ENCODE results near the gene ANGEL1.

Gene ANGEL1

DNA sequence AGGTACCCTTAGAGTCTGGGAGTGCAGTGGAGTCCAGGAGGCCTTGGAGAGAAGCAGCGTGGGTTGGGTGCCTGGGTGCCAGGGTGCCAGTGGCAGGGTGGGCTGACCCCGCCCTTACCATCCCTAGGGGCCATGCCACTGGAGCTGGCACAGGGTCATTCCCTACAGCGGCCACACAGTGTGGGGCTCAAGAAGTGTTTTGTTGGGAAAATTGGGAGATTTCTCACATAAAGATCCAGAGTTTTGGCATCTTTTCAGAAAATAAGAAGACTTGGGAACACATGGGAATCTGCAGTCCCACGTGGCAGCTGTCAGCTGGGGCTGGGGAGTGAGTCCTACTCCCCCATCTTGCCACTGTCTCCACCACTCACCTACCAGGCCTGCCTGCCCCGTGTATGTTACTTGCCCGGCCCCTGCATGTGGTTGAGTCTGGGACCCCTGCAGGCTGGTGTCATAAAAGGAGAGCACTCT is 47.2 kb downstream of the ANGEL1 start:
- DNase-seq (ENCODE audit: low spot score) = no peak

DNA sequence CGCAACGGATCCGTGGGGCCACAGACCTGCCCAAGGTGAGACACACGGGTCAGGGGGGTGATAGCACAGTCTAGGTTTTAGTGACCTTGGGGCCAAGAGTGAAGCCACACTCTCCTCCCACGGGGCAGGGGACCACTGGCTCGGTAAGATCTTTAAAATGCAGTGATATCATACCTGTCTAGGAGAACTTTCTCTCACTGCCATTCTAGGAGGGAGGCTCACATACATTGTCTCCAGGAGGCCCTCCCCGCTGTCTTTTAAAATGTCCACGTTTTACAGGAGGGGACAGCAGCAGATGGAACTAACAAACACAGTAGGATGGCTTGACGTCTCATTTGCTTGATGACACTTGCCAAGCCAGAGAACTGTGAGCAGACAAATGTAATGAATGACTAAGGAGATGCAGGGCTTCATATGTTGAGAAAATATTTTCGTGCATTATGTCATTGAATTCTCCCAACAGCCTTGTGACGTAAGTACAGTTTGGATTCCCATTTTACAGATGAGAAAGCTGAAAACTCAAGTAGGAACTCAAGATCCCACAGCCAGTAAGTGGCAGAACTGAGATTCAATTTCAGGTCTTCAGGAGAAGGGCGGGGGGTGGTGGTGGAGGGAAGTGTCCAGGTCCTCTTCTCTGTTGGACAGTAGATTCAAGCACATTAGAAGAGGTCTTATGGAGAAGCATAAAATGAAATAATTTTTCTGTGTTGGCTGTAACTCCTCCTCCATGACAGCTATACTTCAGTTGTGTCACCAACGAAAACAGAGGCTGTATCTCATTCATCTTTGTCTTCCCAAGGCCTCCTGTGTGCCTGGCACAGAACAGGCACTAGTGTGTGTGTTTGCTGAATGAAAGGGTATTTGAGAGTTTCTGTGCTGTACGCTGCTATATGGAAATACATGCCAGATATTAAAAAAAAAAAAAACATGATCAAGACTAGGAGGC is 49.3 kb downstream of the ANGEL1 start:
- no peak for DNase-seq (ENCODE audit: low spot score)

DNA sequence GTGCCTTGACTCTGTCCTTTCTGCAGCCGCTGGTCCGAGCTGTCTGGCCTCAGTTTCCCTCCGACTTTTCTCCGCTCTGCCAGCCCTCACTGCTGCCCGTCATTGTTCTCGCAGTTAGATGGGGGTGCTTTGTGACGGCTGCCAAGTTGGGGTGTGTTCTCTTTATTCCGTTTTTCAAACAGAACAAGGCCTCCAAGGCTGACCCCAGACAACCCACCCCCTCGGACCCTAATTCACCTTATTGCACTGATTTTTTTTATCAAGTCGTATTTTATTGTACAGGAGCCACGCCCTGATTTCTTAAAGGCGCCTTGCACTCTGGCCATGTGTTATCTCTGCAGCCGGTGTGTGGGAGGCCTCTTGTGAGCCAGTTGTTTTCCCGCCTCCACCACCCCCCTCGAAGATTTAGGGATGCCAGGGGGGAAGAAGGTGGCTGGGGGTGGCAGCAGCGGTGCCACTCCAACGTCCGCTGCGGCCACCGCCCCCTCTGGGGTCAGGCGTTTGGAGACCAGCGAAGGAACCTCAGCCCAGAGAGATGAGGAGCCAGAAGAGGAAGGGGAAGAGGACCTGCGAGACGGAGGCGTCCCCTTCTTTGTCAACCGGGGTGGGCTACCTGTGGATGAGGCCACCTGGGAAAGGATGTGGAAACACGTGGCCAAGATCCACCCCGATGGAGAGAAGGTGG is 50.1 kb downstream of the ANGEL1 start:
- DNase-seq (ENCODE audit: low spot score) = no peak

DNA sequence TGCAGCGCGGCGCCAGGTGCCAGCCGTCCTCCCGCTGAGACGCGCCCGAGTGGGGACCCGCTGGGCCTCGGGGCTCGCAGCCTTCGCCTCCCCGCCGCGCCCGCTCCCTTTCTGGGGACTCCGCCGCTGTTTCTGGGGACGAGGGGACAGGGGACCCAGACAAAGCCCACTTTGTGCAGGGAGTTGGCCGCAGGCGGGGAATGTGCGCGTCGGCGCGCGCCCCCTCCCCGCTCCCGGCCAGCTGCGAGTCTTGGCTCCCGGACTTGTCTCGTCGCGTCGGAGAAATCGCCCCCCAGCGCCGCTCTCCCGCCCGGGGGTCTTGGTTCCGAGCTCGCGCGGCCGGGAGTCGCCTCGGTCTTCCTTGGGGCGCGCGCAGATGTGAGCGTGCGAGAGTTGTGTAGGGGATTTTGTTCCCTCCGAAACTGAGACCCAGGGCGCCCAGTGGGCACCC is 50.7 kb downstream of the ANGEL1 start:
- no peak for DNase-seq (ENCODE audit: low spot score)

DNA sequence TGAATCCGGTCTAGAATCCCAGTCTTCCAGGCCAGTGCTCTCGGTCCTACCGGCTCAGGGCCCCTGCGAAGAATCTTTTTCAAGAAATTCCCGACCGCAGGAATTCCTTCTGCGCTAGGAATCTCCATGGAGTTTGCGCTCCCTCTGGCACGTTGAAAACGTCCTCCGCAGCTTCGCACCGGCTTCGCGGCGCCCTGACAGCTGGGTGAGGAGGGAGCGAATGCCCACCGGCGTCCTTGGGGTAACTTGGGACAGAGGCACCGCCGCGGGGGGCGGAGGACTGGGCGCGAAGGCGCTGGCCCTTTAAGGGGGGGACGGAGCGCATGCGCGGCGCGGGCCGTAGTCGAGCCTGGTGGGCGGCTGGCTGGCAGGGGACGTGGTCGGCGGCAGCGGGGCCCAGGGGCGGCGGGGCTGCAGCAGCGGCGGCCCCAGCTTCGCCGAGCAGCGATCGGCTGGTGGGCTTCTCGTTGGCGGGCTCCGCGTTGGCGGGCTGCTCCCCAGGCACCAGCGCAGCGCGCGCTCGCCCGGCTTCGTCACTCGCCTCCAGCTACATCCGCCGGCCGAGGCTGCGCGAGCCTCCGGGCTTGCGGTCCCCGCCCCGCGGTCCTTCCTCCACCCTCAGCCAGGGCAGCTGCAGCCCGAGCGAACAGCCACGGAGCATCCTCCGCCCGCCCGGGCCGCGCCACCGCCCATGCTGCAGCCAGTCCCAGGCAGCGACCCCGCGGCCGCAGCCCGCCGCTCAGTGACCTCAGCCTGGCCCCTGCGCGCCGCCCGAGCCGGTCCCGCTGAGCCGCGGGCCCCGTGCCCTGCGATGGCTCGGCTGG is 51.3 kb downstream of the ANGEL1 start, which contains the start of gene VASH1:
VASH1 (plus strand) TSS at position 333 of the 824 bp plus-strand sequence. CDS start 1,354 bp downstream, outside the sequence.
- no peak for DNase-seq (ENCODE audit: low spot score)

DNA sequence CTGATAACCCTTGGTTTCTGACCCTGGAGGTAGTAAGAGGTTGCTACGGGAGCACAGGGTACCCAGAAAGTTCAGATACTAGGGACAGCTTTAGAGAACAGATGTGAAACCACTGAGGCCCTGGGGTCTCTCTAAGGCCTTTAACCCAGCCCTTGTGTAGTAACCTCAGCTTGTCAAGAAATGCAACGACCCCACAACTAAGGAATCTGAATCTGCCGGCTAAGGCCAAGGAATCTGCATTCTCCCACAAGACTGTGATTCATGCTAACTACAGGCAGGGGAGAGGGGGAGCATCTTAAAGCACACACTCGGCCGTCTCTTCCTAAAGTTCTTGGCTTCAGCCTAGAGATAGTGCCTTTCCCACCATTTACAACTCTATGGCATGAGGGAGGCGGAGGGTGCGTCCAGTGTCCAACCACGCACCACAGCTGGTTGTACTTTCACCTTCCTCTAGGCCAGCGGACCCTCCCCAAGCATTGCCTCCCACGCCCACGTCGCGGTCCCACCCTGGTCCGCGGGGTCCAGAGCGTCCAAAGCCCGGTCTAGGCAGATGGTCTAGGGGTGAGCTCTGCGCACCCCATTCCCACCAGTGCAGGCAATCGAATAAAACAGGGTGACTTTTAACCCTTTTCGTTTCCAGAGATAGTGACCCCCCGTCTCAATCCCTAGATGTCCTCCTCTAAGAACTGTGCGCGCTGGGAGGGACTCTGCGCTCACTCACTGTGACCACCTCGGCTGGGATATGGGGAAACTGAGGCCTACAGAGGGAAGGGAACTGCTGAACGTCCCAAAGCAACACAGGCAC is 52.1 kb downstream of the ANGEL1 start:
- no peak for DNase-seq (ENCODE audit: low spot score)

DNA sequence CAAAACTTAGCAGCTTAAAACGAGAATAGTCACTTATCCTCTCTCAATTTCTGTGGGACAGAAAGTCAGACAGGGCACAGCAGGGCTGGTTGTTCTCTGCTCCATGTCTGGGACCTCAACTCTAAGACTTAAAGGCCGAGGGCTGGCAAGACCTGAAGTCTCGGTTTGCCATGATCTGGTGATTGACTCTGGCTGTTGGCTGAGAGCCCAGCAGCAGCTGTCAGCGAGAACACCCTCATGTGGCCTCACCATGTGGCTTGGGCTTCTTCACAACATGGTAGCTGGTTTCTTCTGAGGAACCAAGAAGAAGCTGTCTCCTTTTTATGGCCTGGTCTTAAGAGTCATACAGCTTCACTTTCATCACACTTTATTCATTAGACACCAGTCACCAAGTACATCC is 53.1 kb downstream of the ANGEL1 start:
- no peak for DNase-seq (ENCODE audit: low spot score)

DNA sequence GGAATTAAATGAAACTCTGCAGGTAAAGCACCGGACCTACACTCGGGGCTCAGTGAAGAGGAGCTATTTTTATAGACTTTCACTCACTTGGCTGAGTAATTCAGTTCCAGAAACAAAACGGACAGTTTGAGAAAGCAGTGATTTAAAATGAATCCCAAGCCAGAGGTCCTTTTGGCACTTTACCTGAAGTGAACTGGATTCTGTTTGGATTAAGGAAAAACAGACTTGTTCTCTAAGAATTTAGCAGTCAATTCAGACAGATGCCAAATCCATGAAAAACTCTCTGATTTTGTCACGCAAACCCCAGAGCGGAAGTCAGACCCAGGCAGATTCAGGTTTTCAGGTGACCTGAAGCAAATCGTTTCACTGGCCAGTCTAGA is 56.3 kb downstream of the ANGEL1 start:
- DNase-seq (ENCODE audit: low spot score) = no peak

DNA sequence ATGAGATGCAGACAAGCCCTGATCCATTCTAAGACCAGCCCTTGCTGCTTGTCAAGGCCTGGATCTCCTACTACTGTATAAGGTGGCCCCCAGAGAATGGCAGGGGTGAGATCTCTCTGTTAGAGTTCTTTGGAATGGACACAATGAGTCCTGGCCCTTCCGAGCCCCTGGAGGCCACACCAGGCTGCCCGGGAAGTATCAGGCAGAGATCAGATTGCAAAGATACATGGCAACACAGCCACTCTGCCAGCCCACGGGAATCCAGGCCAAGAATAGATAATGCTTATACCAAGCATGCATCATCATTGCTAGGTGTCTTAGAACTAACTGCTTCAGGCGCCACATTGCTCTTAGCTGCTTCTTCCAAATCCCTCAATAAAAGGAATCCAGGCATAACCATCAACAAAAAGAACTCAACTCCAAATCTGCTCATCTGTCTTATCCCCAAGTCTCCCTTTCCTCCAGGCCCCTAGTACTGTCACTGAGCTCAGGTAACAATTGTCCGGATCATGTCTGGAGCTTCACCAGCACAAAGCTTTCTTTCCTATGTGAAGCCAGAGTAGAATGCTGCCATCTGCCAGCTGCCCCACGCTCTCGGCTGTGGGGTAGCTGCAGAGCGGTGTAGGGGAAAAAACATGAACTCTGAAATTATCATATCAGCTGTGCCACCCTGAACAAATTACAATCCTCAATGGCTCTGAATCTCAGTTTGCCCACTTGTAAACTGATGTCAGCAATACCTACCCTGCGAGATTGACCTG is 56.9 kb downstream of the ANGEL1 start:
- no peak for DNase-seq (ENCODE audit: low spot score)

DNA sequence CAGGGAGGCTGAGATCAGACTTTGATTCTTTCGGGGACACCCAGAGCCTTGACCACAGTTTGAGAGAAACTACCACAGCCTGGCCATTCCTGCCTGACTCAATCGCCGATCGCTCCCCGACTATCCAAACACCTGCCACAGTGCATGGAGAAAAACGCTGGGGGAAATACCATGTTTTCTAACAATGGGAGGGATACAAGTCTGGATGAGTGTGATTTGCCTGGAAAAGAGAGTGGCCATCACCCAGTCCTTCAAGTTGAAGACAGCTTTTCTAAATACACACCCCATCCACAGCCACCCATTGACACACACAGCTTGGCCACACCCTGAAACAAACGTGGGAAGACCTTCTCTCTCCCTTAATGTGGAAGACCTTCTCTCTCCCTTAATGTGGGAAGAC is 58.1 kb downstream of the ANGEL1 start:
- no peak for DNase-seq (ENCODE audit: low spot score)

DNA sequence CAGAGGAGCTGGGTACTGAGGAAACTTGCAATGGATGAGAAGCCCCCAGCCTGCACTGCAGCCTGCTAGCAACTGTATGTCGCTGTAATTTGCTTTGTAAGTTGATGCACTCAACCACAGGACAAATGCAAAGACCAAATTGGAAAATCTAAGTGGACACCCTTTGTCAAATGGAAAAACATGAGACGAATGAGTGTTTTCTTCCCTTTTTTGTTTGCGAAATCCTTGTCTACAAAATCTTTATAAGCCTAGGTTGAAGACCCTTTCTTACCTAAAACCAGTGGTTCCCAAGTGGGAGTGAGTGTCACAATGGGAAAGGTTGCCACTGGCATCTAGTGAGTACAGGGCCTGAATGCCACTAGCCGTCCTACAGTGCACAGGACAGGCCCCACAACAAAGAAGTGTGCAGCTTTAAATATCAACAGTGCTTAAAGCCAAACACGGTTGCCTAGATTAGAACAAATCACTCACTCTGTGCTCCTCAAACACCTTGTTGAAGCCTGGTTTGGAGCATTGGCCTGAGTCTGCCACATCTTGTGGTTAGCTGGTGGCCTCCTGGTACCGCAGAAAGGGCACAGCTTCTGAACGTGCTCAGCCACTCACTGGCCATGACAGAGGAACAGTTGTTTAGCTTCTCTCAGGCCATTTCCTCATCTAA is 59.0 kb downstream of the ANGEL1 start:
- DNase-seq (ENCODE audit: low spot score) = no peak

DNA sequence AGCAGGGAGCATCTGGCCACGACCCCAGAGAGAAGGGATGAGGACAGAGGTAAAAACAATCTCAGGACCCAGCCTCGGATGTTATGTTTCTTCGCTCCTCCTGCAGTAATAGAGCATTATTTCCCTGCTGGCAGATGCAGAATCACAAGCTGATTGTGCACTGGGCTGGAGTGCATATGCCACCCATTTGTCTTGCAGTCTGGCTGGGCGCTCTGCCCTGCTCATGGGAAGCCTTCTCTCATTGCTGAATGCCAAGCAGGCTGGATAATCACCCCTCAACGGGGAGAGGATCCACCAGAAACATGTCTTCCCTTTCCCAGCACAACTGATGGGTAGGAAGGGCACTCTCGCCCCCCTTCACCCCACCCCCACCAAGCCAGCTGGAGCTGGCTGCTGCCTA is 59.9 kb downstream of the ANGEL1 start:
- DNase-seq (ENCODE audit: low spot score) = no peak

DNA sequence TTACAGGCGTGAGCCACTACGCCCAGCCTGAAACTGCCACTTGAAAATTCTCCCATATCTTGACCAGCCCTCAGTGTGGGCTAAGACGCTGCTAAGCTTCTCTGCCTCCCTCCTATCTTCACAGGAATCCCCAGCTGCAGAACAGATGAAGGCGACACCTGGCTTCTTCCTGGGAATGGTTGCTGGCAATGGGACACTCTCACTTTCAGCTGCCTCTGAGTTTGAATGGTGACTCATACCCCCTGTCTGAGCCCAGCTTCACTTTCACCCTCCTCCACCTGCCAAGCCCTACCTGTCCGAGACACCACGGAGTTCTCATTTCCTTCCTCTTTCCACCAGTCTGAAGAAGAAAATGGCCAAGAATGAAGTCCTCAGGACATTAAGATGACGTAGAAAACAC is 69.7 kb downstream of the ANGEL1 start:
- DNase-seq (ENCODE audit: low spot score) = no peak

DNA sequence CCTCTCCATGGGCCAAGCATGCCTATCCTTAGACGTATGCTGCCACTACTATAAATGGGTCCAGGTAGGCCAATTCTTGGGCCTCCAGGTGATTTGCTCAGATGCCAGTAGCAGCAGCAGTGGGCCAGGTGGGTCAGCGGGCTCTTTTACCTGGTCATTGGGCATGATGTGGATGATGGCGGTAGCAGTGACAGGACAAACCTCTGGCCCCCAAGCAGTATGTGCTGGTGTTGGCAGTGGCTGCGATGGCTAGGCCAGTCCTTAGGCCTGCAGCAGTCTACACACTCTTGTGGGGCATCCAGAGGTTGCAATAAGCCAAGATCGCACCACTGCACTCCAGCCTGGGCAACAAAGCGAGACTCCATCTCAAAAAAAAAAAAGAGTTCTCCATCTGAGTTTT is 70.5 kb downstream of the ANGEL1 start:
- DNase-seq (ENCODE audit: low spot score) = no peak

DNA sequence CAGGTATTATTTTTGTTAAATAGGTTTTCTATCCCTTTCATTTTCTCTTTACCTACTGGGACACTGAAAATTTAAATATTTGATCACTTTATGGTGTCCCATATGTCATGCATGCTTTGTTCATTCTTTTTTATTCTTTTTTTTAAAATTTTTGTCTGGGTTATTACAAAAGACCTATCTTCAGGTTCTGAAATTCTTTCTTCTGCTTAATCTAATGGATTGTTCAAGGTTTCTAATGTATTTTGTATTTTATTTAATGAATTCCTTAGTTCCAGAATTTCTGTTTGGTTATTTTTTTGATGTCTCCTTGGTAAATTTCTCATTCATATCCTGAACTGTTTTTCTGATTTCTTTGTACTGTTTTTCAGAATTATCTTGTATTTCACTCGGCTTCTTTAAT is 71.6 kb downstream of the ANGEL1 start:
- DNase-seq (ENCODE audit: low spot score) = no peak
